Retinal pigment epithelial cell (primary cell): Measurements from ENCODE around the gene FAM107B.

ENCODE experiments used
- DNase-seq: peaks from one replicate; pipeline ENCODE4 v3.0.0-alpha.2; 2010; ENCODE audit warnings: low read depth
- H3K4me3 ChIP-seq: 2 replicates; pipeline ENCODE4 v1.5.1; 2011; ENCODE audit warnings: mild to moderate bottlenecking, low read length, control low read depth, moderate library complexity
- CTCF ChIP-seq: conservative IDR thresholded peaks from 2 replicates; pipeline ENCODE4 v1.5.1; 2011; ENCODE audit warnings: low read depth, low read length, control low read depth, inconsistent platforms

FAM107B gene

DNA sequence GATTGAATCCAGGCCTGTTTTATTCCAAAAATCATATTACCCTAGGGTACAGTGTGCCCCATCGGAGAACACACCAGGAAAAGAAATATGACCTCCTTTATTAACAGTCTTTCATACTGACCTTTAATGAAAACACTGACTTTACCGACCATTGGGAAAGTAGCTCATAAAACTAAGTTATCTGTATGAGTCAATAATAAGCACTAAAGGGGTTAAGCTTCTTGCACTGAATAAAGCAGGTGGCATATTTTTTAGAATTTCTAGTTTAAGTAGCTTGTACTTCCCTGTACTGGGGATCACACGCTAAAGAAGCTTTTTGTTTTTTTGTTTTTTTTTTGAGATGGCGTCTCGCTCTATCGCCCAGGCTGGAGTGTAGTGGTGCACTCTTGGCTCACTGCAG lies 199.8 kb downstream of the FAM107B start:
- TF ChIP-seq CTCF = no peak
- no peak overlapping the region for H3K4me3 ChIP-seq
- no peak for DNase-seq

GRCh38 chr10:14574291-14574690 lies 200.4 kb downstream of the FAM107B start:
- TF ChIP-seq CTCF = no peak
- no peak for DNase-seq
- H3K4me3 ChIP-seq = no peak overlapping the region

- H3K4me3 ChIP-seq = no peak overlapping the region
- DNase-seq = no peak
- no peak for TF ChIP-seq CTCF
Observed at GRCh38 chr10:14573666-14574261, 200.9 kb downstream of the FAM107B start.

GRCh38 chr10:14572811-14573210 lies 201.9 kb downstream of the FAM107B start:
- no peak for TF ChIP-seq CTCF
- no peak overlapping the region for H3K4me3 ChIP-seq
- no peak for DNase-seq

- TF ChIP-seq CTCF = no peak
- H3K4me3 ChIP-seq = no peak overlapping the region
- DNase-seq = peak; percentile 62
Observed at GRCh38 chr10:14571866-14572507, 202.7 kb downstream of the FAM107B start.

- TF ChIP-seq CTCF = no peak
- no peak overlapping the region for H3K4me3 ChIP-seq
- DNase-seq = no peak
Observed at GRCh38 chr10:14570800-14571199, 203.9 kb downstream of the FAM107B start.
